Measurements from ENCODE around the gene NKD2. TPM values are rescaled to one million over a fixed set of nuclear protein-coding genes. Genes with fewer than 3 reads are reported as not detected.
"Not testable (repeated sequence)": the region's sequence is repeated elsewhere in the genome, so short reads cannot be mapped to it uniquely, and the experiment has no call there.

NKD2 gene
- total and polyA plus RNA-seq, 2 experiments from 2014 or later, result 9.0 to 11.9 TPM

DNA sequence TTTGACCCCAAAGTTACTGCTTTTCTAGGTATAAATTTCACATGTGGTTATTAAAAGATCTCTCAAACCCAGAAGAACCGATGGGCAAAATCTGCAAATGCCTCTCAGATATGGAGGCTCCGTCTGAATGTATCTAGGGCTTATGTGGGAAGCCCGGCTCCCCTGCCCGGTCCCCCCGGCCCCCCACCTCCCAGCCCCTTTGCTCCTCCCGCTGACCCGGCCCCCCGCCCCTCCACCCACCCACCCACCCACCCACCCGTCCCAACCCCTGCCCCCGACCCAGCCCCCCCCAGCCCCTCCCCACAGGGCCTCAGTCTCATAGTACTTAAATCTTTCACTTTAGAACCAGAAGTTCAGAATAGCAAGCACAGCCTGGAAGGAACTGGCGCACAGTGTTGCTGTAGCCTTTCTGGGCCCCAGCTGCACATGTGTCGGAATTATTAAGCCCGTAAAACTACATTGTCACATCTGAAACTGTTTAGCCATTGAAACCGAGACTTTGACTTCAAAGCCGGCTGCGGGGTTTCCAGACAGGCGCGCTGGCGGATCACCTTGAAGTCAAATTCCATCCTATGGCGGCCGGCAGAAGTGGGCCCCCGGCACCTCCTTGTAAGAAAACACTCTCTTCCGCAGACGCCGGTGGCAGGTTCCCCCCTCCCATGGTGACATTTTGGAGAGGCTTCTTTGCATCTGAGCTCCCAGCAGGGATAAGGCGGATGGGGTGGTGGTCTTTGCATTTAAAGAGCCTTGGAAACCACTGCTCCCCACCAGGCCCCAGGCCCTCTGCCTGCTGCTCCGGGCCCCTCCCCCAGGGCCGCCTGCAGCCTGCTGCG, 12.8 kb downstream of the NKD2 start (continued):
- TF ChIP-seq, protein P1, sequence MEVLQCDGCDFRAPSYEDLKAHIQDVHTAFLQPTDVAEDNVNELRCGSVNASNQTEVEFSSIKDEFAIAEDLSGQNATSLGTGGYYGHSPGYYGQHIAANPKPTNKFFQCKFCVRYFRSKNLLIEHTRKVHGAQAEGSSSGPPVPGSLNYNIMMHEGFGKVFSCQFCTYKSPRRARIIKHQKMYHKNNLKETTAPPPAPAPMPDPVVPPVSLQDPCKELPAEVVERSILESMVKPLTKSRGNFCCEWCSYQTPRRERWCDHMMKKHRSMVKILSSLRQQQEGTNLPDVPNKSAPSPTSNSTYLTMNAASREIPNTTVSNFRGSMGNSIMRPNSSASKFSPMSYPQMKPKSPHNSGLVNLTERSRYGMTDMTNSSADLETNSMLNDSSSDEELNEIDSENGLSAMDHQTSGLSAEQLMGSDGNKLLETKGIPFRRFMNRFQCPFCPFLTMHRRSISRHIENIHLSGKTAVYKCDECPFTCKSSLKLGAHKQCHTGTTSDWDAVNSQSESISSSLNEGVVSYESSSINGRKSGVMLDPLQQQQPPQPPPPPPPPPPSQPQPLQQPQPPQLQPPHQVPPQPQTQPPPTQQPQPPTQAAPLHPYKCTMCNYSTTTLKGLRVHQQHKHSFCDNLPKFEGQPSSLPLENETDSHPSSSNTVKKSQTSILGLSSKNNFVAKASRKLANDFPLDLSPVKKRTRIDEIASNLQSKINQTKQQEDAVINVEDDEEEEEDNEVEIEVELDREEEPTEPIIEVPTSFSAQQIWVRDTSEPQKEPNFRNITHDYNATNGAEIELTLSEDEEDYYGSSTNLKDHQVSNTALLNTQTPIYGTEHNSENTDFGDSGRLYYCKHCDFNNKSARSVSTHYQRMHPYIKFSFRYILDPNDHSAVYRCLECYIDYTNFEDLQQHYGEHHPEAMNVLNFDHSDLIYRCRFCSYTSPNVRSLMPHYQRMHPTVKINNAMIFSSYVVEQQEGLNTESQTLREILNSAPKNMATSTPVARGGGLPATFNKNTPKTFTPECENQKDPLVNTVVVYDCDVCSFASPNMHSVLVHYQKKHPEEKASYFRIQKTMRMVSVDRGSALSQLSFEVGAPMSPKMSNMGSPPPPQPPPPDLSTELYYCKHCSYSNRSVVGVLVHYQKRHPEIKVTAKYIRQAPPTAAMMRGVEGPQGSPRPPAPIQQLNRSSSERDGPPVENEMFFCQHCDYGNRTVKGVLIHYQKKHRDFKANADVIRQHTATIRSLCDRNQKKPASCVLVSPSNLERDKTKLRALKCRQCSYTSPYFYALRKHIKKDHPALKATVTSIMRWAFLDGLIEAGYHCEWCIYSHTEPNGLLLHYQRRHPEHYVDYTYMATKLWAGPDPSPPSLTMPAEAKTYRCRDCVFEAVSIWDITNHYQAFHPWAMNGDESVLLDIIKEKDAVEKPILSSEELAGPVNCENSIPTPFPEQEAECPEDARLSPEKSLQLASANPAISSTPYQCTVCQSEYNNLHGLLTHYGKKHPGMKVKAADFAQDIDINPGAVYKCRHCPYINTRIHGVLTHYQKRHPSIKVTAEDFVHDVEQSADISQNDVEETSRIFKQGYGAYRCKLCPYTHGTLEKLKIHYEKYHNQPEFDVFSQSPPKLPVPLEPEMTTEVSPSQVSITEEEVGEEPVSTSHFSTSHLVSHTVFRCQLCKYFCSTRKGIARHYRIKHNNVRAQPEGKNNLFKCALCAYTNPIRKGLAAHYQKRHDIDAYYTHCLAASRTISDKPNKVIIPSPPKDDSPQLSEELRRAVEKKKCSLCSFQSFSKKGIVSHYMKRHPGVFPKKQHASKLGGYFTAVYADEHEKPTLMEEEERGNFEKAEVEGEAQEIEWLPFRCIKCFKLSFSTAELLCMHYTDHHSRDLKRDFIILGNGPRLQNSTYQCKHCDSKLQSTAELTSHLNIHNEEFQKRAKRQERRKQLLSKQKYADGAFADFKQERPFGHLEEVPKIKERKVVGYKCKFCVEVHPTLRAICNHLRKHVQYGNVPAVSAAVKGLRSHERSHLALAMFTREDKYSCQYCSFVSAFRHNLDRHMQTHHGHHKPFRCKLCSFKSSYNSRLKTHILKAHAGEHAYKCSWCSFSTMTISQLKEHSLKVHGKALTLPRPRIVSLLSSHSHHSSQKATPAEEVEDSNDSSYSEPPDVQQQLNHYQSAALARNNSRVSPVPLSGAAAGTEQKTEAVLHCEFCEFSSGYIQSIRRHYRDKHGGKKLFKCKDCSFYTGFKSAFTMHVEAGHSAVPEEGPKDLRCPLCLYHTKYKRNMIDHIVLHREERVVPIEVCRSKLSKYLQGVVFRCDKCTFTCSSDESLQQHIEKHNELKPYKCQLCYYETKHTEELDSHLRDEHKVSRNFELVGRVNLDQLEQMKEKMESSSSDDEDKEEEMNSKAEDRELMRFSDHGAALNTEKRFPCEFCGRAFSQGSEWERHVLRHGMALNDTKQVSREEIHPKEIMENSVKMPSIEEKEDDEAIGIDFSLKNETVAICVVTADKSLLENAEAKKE (CRISPR knock-in tag; IDR thresholded peaks at IDR 0.05), result no peak
- no peak for TF ChIP-seq JUNB (IDR thresholded peaks at IDR 0.05; ENCODE audit: unreplicated experiment)
- no peak for TF ChIP-seq STAT1 (IDR thresholded peaks at IDR 0.05; ENCODE audit: unreplicated experiment)
- TF ChIP-seq EZH2 (IDR thresholded peaks at IDR 0.05; ENCODE audit: low read depth, unreplicated experiment), result no peak
- TF ChIP-seq, protein P2, sequence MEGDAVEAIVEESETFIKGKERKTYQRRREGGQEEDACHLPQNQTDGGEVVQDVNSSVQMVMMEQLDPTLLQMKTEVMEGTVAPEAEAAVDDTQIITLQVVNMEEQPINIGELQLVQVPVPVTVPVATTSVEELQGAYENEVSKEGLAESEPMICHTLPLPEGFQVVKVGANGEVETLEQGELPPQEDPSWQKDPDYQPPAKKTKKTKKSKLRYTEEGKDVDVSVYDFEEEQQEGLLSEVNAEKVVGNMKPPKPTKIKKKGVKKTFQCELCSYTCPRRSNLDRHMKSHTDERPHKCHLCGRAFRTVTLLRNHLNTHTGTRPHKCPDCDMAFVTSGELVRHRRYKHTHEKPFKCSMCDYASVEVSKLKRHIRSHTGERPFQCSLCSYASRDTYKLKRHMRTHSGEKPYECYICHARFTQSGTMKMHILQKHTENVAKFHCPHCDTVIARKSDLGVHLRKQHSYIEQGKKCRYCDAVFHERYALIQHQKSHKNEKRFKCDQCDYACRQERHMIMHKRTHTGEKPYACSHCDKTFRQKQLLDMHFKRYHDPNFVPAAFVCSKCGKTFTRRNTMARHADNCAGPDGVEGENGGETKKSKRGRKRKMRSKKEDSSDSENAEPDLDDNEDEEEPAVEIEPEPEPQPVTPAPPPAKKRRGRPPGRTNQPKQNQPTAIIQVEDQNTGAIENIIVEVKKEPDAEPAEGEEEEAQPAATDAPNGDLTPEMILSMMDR (conservative IDR thresholded peaks at IDR 0.05; ENCODE audit: low read depth in 2 of 2), result no peak

DNA sequence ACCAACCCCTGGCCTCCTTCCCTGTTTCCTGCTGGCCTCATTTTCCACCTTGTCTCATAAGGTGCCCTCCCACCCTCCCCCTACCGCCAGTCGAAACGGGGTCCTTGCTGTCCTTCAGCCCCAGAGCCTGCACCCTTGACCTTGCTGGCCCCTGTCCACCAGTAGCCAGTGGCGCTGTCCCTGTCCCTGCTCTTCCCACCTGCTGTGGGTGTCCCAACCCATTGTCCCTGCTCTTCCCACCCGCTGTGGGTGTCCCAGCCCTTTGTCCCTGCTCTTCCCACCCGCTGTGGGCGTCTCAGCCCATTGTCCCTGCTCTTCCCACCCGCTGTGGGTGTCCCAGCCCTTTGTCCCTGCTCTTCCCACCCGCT, 13.4 kb downstream of the NKD2 start:
- H3K27me3 Mint-ChIP-seq (ENCODE audit: insufficient read depth, low read depth, poor library complexity); H3K27me3 ChIP-seq (ENCODE audit: insufficient read depth); H3K4me1 ChIP-seq (ENCODE audit: insufficient read depth); H3K27ac Mint-ChIP-seq; DNase-seq (ENCODE audit: low spot score); H3K4me3 ChIP-seq; H3K79me2 ChIP-seq (replicated peaks; ENCODE audit: insufficient read depth); H4K20me1 ChIP-seq (replicated peaks; ENCODE audit: insufficient read depth); H3K27ac ChIP-seq (ENCODE audit: low read depth); H3K36me3 Mint-ChIP-seq (ENCODE audit: low read depth); H3K4me2 ChIP-seq; ATAC-seq; H3F3A ChIP-seq (replicated peaks; ENCODE audit: low read depth); H3K9me2 ChIP-seq (ENCODE audit: insufficient read depth); H3K36me3 ChIP-seq (ENCODE audit: insufficient read depth); H2AFZ ChIP-seq; H3K4me3 Mint-ChIP-seq; H3K9me3 Mint-ChIP-seq: not testable (repeated sequence)
- H3K4me1 Mint-ChIP-seq, result peaks cover 12% of the 10 kb centered on the region

Measured in GM23338 (cell line).